ENCODE data around the gene C1QL4. TPM values are rescaled to one million over a fixed set of nuclear protein-coding genes. Genes with fewer than 3 reads are reported as not detected.
"Not testable (repeated sequence)": the region's sequence is repeated elsewhere in the genome, so short reads cannot be mapped to it uniquely, and the experiment has no call there.

Gene C1QL4
- total RNA-seq, 2 donors from 2014 or later: not detected

DNA sequence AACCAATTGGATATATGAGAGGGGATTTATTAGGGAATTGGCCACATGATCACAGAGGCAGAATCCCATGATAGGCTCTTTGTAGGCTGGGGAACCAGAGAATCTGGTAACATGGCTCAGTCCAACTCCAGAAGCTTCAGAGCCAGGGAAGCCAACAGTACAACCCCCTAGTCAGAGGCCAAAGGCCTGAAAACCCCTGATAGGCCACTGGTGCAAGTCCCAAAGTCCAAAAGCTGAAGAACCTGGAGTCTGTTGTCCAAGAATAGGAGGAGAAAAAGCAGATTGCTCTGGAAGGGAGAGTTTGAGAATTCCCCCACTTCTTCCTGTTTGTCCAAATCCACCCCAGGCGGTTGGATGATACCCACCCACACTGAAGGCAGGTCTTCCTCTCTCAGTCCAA is 22.2 kb downstream of the C1QL4 start:
- intact Hi-C loops (cut with DNase I): no loop called here
- no peak overlapping the region for H3K4me3 ChIP-seq
- H3K36me3 ChIP-seq: no peaks in the 10 kb centered on the region
- TF ChIP-seq, protein P1, sequence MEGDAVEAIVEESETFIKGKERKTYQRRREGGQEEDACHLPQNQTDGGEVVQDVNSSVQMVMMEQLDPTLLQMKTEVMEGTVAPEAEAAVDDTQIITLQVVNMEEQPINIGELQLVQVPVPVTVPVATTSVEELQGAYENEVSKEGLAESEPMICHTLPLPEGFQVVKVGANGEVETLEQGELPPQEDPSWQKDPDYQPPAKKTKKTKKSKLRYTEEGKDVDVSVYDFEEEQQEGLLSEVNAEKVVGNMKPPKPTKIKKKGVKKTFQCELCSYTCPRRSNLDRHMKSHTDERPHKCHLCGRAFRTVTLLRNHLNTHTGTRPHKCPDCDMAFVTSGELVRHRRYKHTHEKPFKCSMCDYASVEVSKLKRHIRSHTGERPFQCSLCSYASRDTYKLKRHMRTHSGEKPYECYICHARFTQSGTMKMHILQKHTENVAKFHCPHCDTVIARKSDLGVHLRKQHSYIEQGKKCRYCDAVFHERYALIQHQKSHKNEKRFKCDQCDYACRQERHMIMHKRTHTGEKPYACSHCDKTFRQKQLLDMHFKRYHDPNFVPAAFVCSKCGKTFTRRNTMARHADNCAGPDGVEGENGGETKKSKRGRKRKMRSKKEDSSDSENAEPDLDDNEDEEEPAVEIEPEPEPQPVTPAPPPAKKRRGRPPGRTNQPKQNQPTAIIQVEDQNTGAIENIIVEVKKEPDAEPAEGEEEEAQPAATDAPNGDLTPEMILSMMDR (IDR thresholded peaks at IDR 0.05): no peak
- H3K4me1 ChIP-seq: no peaks in the 10 kb centered on the region
- no peaks in the 10 kb centered on the region for H3K9me3 ChIP-seq
- DNase-seq: no peak
- no peak overlapping the region for H3K27ac ChIP-seq
- H3K27me3 ChIP-seq: no peaks in the 10 kb centered on the region
- no peak overlapping the region for H3K9ac ChIP-seq (ENCODE audit: low read depth in 2 of 2, low read length in 2 of 2)

- DNase-seq; H3K27me3 ChIP-seq; H3K4me1 ChIP-seq; H3K27ac ChIP-seq; H3K9ac ChIP-seq (ENCODE audit: low read depth in 2 of 2, low read length in 2 of 2); H3K36me3 ChIP-seq; H3K9me3 ChIP-seq; H3K4me3 ChIP-seq; intact Hi-C loops (cut with DNase I): not testable (repeated sequence)
Observed at GRCh38 chr12:49310451-49311000, 26.5 kb downstream of the C1QL4 start.

DNA sequence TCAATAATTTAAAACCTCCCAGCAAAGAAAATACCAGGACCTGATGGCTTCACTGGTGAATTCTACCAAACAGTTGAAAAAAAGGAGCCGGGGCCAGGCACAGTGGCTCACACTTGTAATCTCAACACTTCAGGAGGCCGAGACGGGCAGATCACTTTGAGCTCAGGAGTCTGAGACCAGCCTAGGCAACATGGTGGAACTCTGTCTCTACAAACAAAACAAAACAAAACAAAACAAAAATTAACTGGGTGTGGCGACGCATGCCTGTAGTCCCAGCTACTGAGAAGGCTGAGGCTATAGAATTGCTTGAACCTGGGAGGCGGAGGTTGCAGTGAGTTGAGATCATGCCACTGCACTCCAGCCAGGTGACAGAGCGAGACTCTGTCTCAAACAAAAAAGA is 27.6 kb downstream of the C1QL4 start:
- intact Hi-C loops (cut with DNase I): no loop called here
- no peak for DNase-seq
- Histone ChIP-seq H3K9me3 (no peaks in the 10 kb centered on the region), H3K4me1 (no peaks in the 10 kb centered on the region), H3K4me3 (no peak overlapping the region), H3K9ac (ENCODE audit: low read depth in 2 of 2, low read length in 2 of 2) (no peak overlapping the region), H3K36me3 (no peaks in the 10 kb centered on the region), H3K27me3 (no peaks in the 10 kb centered on the region), H3K27ac (no peak overlapping the region)
- TF ChIP-seq, protein P1 (IDR thresholded peaks at IDR 0.05): no peak

GRCh38 chr12:49305762-49306510 is 31.1 kb downstream of the C1QL4 start:
- Histone ChIP-seq H3K27ac (no peak overlapping the region), H3K36me3 (no peaks in the 10 kb centered on the region), H3K27me3 (no peaks in the 10 kb centered on the region), H3K4me3 (no peak overlapping the region), H3K9me3 (no peaks in the 10 kb centered on the region), H3K9ac (ENCODE audit: low read depth in 2 of 2, low read length in 2 of 2) (no peak overlapping the region), H3K4me1 (no peaks in the 10 kb centered on the region)
- intact Hi-C loops (cut with DNase I): no loop called here
- DNase-seq: no peak
- TF ChIP-seq, protein P1 (IDR thresholded peaks at IDR 0.05): no peak

DNA sequence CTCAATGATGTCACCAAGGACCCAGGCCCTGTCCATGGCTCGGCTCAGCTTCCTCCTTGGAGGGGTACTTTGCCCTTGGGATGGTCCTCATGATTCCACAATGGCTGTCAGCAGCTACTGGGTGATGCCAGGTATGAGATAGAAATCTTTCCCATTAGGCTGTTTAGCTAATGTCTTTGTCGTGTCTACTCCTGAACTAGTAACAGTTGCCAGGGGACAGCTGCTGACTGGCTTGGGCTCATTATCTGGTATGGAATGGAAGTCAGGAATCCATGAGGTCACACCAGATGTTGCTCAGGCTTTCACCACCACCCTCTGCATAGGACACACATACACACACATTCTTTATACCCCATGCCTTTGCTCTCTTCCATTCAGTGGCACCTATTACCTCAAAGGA is 32.8 kb downstream of the C1QL4 start:
- Histone ChIP-seq H3K9ac (ENCODE audit: low read depth in 2 of 2, low read length in 2 of 2) (no peak overlapping the region), H3K4me3 (no peak overlapping the region), H3K27me3 (no peaks in the 10 kb centered on the region), H3K36me3 (no peaks in the 10 kb centered on the region), H3K4me1 (no peaks in the 10 kb centered on the region), H3K27ac (no peak overlapping the region), H3K9me3 (no peaks in the 10 kb centered on the region)
- DNase-seq: no peak
- intact Hi-C loops (cut with DNase I): no loop called here
- TF ChIP-seq, protein P1 (IDR thresholded peaks at IDR 0.05): no peak

DNA sequence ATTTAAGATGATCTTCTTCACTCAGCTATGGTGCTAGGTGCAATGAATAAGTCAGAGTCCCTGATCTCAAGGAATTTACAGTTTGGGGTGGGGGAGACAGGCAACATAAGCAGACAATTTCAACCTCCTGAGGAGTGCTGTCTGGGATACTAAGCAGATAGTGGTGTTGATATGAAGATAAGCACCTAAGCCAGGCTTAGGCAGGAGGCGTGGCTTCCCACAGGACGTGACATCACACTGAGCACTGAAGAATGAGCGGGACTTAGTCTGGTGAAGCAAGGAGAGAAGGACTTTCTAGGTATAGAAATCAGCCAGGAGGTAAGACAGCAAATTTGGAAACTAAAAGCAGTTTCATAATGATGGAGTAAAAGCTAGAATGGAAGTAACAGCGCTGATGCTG is 35.2 kb downstream of the C1QL4 start:
- H3K4me3 ChIP-seq: no peak overlapping the region
- H3K9ac ChIP-seq (ENCODE audit: low read depth in 2 of 2, low read length in 2 of 2): no peak overlapping the region
- no peak for DNase-seq
- H3K27ac ChIP-seq: no peak overlapping the region
- peaks cover 21% of the 10 kb centered on the region for H3K27me3 ChIP-seq
- H3K4me1 ChIP-seq: peaks cover 10% of the 10 kb centered on the region
- H3K9me3 ChIP-seq: no peaks in the 10 kb centered on the region
- TF ChIP-seq, protein P1 (IDR thresholded peaks at IDR 0.05): no peak
- intact Hi-C loops (cut with DNase I): no loop called here
- no peaks in the 10 kb centered on the region for H3K36me3 ChIP-seq

Measured in colonic mucosa (tissue), 4 donors.